ENCODE results near the gene LRTM1. TPM values are rescaled to one million over a fixed set of nuclear protein-coding genes. Genes with fewer than 3 reads are reported as not detected.

LRTM1 gene
- total and polyA plus RNA-seq, 2 donors (not counting 3 experiments of a cell fraction or from before 2014, with no cell fraction given): not detected

DNA sequence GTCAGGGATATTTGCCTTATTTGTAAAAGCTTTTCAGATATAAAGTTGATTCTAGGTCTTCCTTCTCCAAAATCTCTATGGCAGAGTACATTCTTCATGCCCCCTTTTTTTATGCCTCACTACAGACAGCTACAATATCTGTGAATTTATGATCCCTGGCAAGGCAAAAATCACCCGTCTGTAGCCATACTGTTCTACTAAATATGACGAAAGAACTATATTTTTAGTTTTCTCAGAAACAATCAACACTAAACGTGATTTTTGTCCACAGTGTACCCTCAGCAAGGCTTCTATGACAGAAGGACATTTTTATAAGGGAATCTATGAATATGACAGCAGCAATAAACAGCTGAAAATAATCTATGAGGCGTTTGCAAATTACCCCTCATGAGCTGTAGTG lies 12.7 kb downstream of the LRTM1 start:
- Histone ChIP-seq H2AFZ (ENCODE audit: low read depth, low read length) (no peak overlapping the region), H3K36me3 (ENCODE audit: control insufficient read depth in 2 of 2, extremely low read depth in 1 of 2, insufficient read depth in 2 of 2, low read length in 2 of 2) (no peaks in the 10 kb centered on the region), H3K4me3 (replicated peaks in 1 of 3; ENCODE audit: insufficient read depth in 1 of 3, low read depth in 1 of 3, low read length in 3 of 3) (no peak overlapping the region), H3K27ac (ENCODE audit: insufficient read depth, low read depth, low read length) (no peak overlapping the region), H3K4me1 (ENCODE audit: control insufficient read depth, extremely low read depth, insufficient read depth, low read length) (no peaks in the 10 kb centered on the region), H3K79me2 (ENCODE audit: control insufficient read depth, insufficient read depth, low read length) (no peaks in the 10 kb centered on the region), H3K9me3 (replicated peaks; ENCODE audit: control insufficient read depth, insufficient read depth, low read length) (peaks cover 7% of the 10 kb centered on the region), H3K9ac (replicated peaks; ENCODE audit: extremely low read depth, insufficient read depth, low read length) (no peak overlapping the region), H4K20me1 (replicated peaks; ENCODE audit: control insufficient read depth, extremely low read depth, insufficient read depth, low read length) (no peaks in the 10 kb centered on the region), H3K4me2 (ENCODE audit: insufficient read depth, low read length) (no peak overlapping the region), H3K27me3 (ENCODE audit: control insufficient read depth in 2 of 2, insufficient read depth in 2 of 2, low read length in 2 of 2) (no peaks in the 10 kb centered on the region), H3K9me1 (replicated peaks; ENCODE audit: control insufficient read depth, extremely low read depth, insufficient read depth, low read length) (no peaks in the 10 kb centered on the region)
- BruUV-seq (replicated peaks): no TSS peak
- ChIA-PET POLR2A (no interaction called here), CTCF (no interaction called here)
- FAIRE-seq (no peak), DNase-seq (ENCODE audit: low read depth, low spot score) (no peak)
- intact Hi-C loops (cut with micrococcal nuclease): no loop called here
- dilution Hi-C loops (cut with MboI; ENCODE audit: extremely low pct_ligation_motif_present, low sequenced_read_pairs): no loop called here
- no peak for TF ChIP-seq GATA2 (IDR thresholded peaks at IDR 0.05; ENCODE audit: insufficient read depth, insufficient read length, low read depth, low read length)
- TF ChIP-seq POLR2AphosphoS5 (IDR thresholded peaks at IDR 0.05; ENCODE audit: insufficient read depth, low read depth, low read length): no peak
- TF ChIP-seq JUN (IDR thresholded peaks at IDR 0.05; ENCODE audit: borderline replicate concordance, insufficient read depth, insufficient read length, low read depth): no peak
- TF ChIP-seq MAX (IDR thresholded peaks at IDR 0.05; ENCODE audit: insufficient read depth, insufficient read length): no peak

DNA sequence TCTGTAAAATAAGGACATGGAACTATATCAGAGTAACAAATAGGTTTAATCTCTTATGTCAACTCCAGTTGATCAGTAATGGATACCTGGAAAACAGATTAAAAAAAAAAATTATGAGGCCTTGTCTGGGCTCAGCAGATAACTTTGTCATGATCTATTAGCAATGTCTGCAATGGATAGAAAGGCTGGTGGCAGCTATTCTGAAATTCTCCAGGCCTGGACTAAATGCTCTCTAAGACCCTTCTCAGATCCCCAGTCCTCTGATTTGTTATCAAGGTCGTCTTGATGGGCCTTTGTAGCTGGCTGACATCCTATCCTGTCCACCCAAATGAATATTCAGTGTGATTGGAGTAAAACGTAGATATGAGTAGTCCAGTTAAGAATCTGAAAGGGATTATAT lies 13.7 kb downstream of the LRTM1 start:
- no TSS peak for BruUV-seq (replicated peaks)
- H3K9me3 ChIP-seq (replicated peaks; ENCODE audit: control insufficient read depth, insufficient read depth, low read length): peaks cover 7% of the 10 kb centered on the region
- FAIRE-seq: no peak
- TF ChIP-seq MAX (IDR thresholded peaks at IDR 0.05; ENCODE audit: insufficient read depth, insufficient read length) (no peak), EZH2 (IDR thresholded peaks at IDR 0.05; ENCODE audit: borderline replicate concordance, low read depth, low read length, severe bottlenecking) (no peak), FOS (IDR thresholded peaks at IDR 0.05; ENCODE audit: borderline replicate concordance, insufficient read depth, low read length) (no peak), MYC (IDR thresholded peaks at IDR 0.05; ENCODE audit: low read depth, low read length) (no peak), CTCF (IDR thresholded peaks at IDR 0.05; ENCODE audit: extremely low read depth in 1 of 2, insufficient read depth in 1 of 2, low read depth in 1 of 2, low read length in 2 of 2) (no peak), POLR2AphosphoS5 (IDR thresholded peaks at IDR 0.05; ENCODE audit: insufficient read depth, low read depth, low read length) (no peak), GATA2 (IDR thresholded peaks at IDR 0.05; ENCODE audit: insufficient read depth, insufficient read length, low read depth, low read length) (no peak), POLR2A (IDR thresholded peaks at IDR 0.05; ENCODE audit: low read depth, low read length) (no peak), JUN (IDR thresholded peaks at IDR 0.05; ENCODE audit: borderline replicate concordance, insufficient read depth, insufficient read length, low read depth) (no peak)
- H3K4me1 ChIP-seq (ENCODE audit: control insufficient read depth, extremely low read depth, insufficient read depth, low read length): no peaks in the 10 kb centered on the region
- H3K36me3 ChIP-seq (ENCODE audit: control insufficient read depth in 2 of 2, extremely low read depth in 1 of 2, insufficient read depth in 2 of 2, low read length in 2 of 2): no peaks in the 10 kb centered on the region
- intact Hi-C loops (cut with micrococcal nuclease): no loop called here
- dilution Hi-C loops (cut with MboI; ENCODE audit: extremely low pct_ligation_motif_present, low sequenced_read_pairs): no loop called here
- no peaks in the 10 kb centered on the region for H3K9me1 ChIP-seq (replicated peaks; ENCODE audit: control insufficient read depth, extremely low read depth, insufficient read depth, low read length)
- no peak for DNase-seq (ENCODE audit: low read depth, low spot score)
- no peak overlapping the region for H2AFZ ChIP-seq (ENCODE audit: low read depth, low read length)
- no peaks in the 10 kb centered on the region for H4K20me1 ChIP-seq (replicated peaks; ENCODE audit: control insufficient read depth, extremely low read depth, insufficient read depth, low read length)
- no peak overlapping the region for H3K4me3 ChIP-seq (replicated peaks in 1 of 3; ENCODE audit: insufficient read depth in 1 of 3, low read depth in 1 of 3, low read length in 3 of 3)
- H3K27me3 ChIP-seq (ENCODE audit: control insufficient read depth in 2 of 2, insufficient read depth in 2 of 2, low read length in 2 of 2): no peaks in the 10 kb centered on the region
- H3K9ac ChIP-seq (replicated peaks; ENCODE audit: extremely low read depth, insufficient read depth, low read length): no peak overlapping the region
- no peak overlapping the region for H3K27ac ChIP-seq (ENCODE audit: insufficient read depth, low read depth, low read length)
- ChIA-PET POLR2A (no interaction called here), CTCF (no interaction called here)
- H3K79me2 ChIP-seq (ENCODE audit: control insufficient read depth, insufficient read depth, low read length): no peaks in the 10 kb centered on the region
- H3K4me2 ChIP-seq (ENCODE audit: insufficient read depth, low read length): no peak overlapping the region
